Mammary microvascular endothelial cell (primary cell): ENCODE data around the gene DYNC1I2. TPM values are rescaled to one million over a fixed set of nuclear protein-coding genes. Genes with fewer than 3 reads are reported as not detected.

Experiments
- total RNA-seq: library from RNA; depleted of rRNA; stranded (reverse); fragments of >200 nt; gene quantifications from 2 replicates; pipeline ENCODE4 v1.2.3, GENCODE V29; 2015

Gene DYNC1I2
- 143 and 146 TPM in 2 replicates for total RNA-seq

GRCh38 chr2:171687287-171688128, at the start of gene DYNC1I2:
Gene DYNC1I2 (plus strand): TSS chr2:171687469. CDS start chr2:171690156, 2,687 bp downstream.

Other genes starting within 250 kb of the DYNC1I2 start
- gene CYBRD1, start 165.0 kb upstream of the DYNC1I2 start, total RNA-seq = 9.6 and 10.2 TPM in 2 replicates
- gene SLC25A12, start 206.8 kb downstream of the DYNC1I2 start, total RNA-seq = 16.3 and 17.1 TPM in 2 replicates
- gene HAT1, start 235.0 kb downstream of the DYNC1I2 start, total RNA-seq = 48.6 and 50.1 TPM in 2 replicates